B cell (primary cell): ENCODE data around the gene TMC1. TPM values are rescaled to one million over a fixed set of nuclear protein-coding genes. Genes with fewer than 3 reads are reported as not detected.

Experiments used
- ATAC-seq: fragments of 200-7000 bp; cut with Tn5 transposase; one replicate; pipeline ENCODE4 v1.10.0; 2021; ENCODE audit warnings: low read depth, mild to moderate bottlenecking, moderate number of reproducible peaks, moderate library complexity
- CTCF ChIA-PET: fragments of 350-600 bp; sonication (Branson Sonifier 250); formaldehyde crosslinking; loops from one replicate; lab custom pipeline; 2021; ENCODE audit warnings: antibody characterized with exemption, inconsistent platforms; lab: Charles Lee
- POLR2A ChIA-PET: fragments of 350-600 bp; sonication (Branson Sonifier 250); formaldehyde crosslinking; loops from one replicate; lab custom pipeline; 2021; ENCODE audit warnings: antibody characterized with exemption; lab: Charles Lee
- DNase-seq: peaks from one replicate; pipeline ENCODE4 v3.0.0; 2013
- H2AFZ ChIP-seq: 2 replicates; pipeline ENCODE4 v1.6.1; 2012; ENCODE audit warnings: mild to moderate bottlenecking, low read depth, low read length; ENCODE audit not compliant: insufficient read depth, poor library complexity, severe bottlenecking
- H3K27ac ChIP-seq, 2 donors: 1 replicate in 1 of 2; 2 replicates in 1 of 2; pipeline ENCODE4 v1.5.1; 2012 to 2013; ENCODE audit warnings: low read length in 2 of 2, mild to moderate bottlenecking in 2 of 2, moderate library complexity in 1 of 2
- H3K27me3 ChIP-seq, 4 experiments: fragments of 200-600 bp in 1 of 4; sonication (generic) in 1 of 4; replicated peaks in 1 of 4; 1 replicate in 2 of 4; 2 replicates in 2 of 4; pipeline versions ENCODE4 v1.6.1 to v1.7.0; 2013 to 2016; ENCODE audit warnings: low read length in 3 of 4, mild to moderate bottlenecking in 2 of 4, mixed read lengths in 1 of 4, moderate library complexity in 1 of 4; ENCODE audit not compliant: insufficient read depth in 4 of 4, control insufficient read depth in 3 of 4; ENCODE audit errors: control extremely low read depth in 1 of 4
- H3K36me3 ChIP-seq, 2 experiments: replicated peaks in 1 of 2; 1 replicate in 1 of 2; 2 replicates in 1 of 2; pipeline versions ENCODE4 v1.6.1 to v1.7.1; 2013; ENCODE audit warnings: low read length in 1 of 2; ENCODE audit not compliant: insufficient read depth in 2 of 2, control insufficient read depth in 1 of 2; ENCODE audit errors: control extremely low read depth in 1 of 2, extremely low read depth in 1 of 2
- H3K4me1 ChIP-seq, 2 donors: fragments of 200-600 bp in 1 of 2; sonication (generic) in 1 of 2; 1 replicate in 1 of 2; 2 replicates in 1 of 2; pipeline versions ENCODE4 v1.5.1 to v1.6.1; 2013 to 2017; ENCODE audit warnings: low read length in 2 of 2; ENCODE audit not compliant: control insufficient read depth in 2 of 2, insufficient read depth in 2 of 2
- H3K4me2 ChIP-seq: replicated peaks from 2 replicates; pipeline ENCODE3; 2012; ENCODE audit warnings: mild to moderate bottlenecking, low read depth, low read length; ENCODE audit not compliant: poor library complexity, severe bottlenecking
- H3K4me3 ChIP-seq, 5 experiments: fragments of 200-600 bp in 1 of 5; sonication (generic) in 1 of 5; 1 replicate in 3 of 5; 2 replicates in 2 of 5; pipeline versions ENCODE4 v1.5.1 to v1.7.0; 2011 to 2016; ENCODE audit warnings: low read length in 4 of 5, mild to moderate bottlenecking in 4 of 5, low read depth in 2 of 5, control low read depth in 1 of 5, moderate library complexity in 1 of 5; ENCODE audit not compliant: insufficient read depth in 1 of 5; ENCODE audit errors: control extremely low read depth in 1 of 5, extremely low read depth in 1 of 5
- H3K79me2 ChIP-seq: fragments of 200-600 bp; sonication (generic); one replicate; pipeline ENCODE4 v1.6.0; 2016; ENCODE audit warnings: low read length; ENCODE audit not compliant: control insufficient read depth, insufficient read depth
- H3K9ac ChIP-seq: fragments of 200-600 bp; sonication (generic); 2 replicates; pipeline ENCODE4 v1.6.1; 2017; ENCODE audit warnings: mild to moderate bottlenecking, low read length, moderate library complexity
- H3K9me3 ChIP-seq, 3 donors: one replicate each; pipeline versions ENCODE4 v1.6.1 to v1.7.1; 2013; ENCODE audit warnings: low read length in 2 of 3; ENCODE audit not compliant: control insufficient read depth in 2 of 3, insufficient read depth in 1 of 3; ENCODE audit errors: control extremely low read depth in 1 of 3
- H4K20me1 ChIP-seq: 2 replicates; pipeline ENCODE4 v1.6.0; 2012; ENCODE audit warnings: mild to moderate bottlenecking, low read length; ENCODE audit not compliant: insufficient read depth, control insufficient read depth, poor library complexity, severe bottlenecking
- H3K27ac Mint-ChIP-seq: one replicate; pipeline ENCODE4 v1.8.0; 2021; ENCODE audit warnings: mixed read lengths
- H3K27me3 Mint-ChIP-seq: one replicate; pipeline ENCODE4 v1.8.0; 2021; ENCODE audit warnings: mixed read lengths
- H3K4me1 Mint-ChIP-seq: one replicate; pipeline ENCODE4 v1.8.0; 2021; ENCODE audit warnings: mixed read lengths
- H3K4me3 Mint-ChIP-seq: one replicate; pipeline ENCODE4 v1.8.0; 2021; ENCODE audit warnings: mixed read lengths
- H3K9me3 Mint-ChIP-seq: one replicate; pipeline ENCODE4 v1.8.0; 2022; ENCODE audit warnings: mixed read lengths; ENCODE audit not compliant: insufficient read depth
- CTCF ChIP-seq: fragments of 200-600 bp; IDR thresholded peaks from one replicate; pipeline ENCODE4 v1.8.0; 2022; ENCODE audit warnings: antibody characterized with exemption, mild to moderate bottlenecking
- EZH2 ChIP-seq: IDR thresholded peaks from 2 replicates; pipeline ENCODE4 v1.6.1; 2012; ENCODE audit warnings: borderline replicate concordance, low read depth, mild to moderate bottlenecking, moderate library complexity, low read length; ENCODE audit not compliant: insufficient read depth, poor library complexity, severe bottlenecking
- WGBS: methylation state at CpG from one replicate; pipeline ENCODE4 v1.1.5; 2013; ENCODE audit warnings: missing lambda C conversion rate; ENCODE audit not compliant: insufficient coverage; 5-methylcytosine and 5-hydroxymethylcytosine counted together
- intact Hi-C: fragments of 100-400 bp; cut with micrococcal nuclease; formaldehyde crosslinking; loops from one replicate; pipeline ENCODE4 v1.10.0; 2022
- polyA plus RNA-seq: library from polyadenylated mRNA; depleted of rRNA; stranded (reverse); fragments of >200 nt; gene quantifications from 2 replicates; pipeline ENCODE4 v1.2.3, GENCODE V29; 2012
- total RNA-seq, 2 donors: library from RNA; stranded (reverse); fragments of 120-200 nt in 1 of 2; gene quantifications; 1 replicate in 1 of 2; 2 replicates in 1 of 2; pipeline versions ENCODE4 v1.2.3 to v1.2.4, GENCODE V29; 2013 to 2022

The TMC1 gene
- total and polyA plus RNA-seq, 2 donors (not counting 1 experiment from before 2014, with no cell fraction given) = not detected

GRCh38 chr9:72772661-72773060, 251.3 kb downstream of the TMC1 start:
- intact Hi-C loops = no loop called here
- H4K20me1 ChIP-seq = no peaks in the 10 kb centered on the region
- no peak for TF ChIP-seq EZH2
- TF ChIP-seq CTCF = no peak
- Mint-ChIP-seq H3K27me3 (peaks cover 3% of the 10 kb centered on the region), H3K27ac (no peak overlapping the region), H3K9me3 (no peaks in the 10 kb centered on the region), H3K4me3 (no peak overlapping the region), H3K4me1 (no peaks in the 10 kb centered on the region)
- WGBS = no CpG with 5 or more reads among the region's 1 CpG
- H3K4me1 ChIP-seq = no peaks in the 10 kb centered on the region
- DNase-seq = no peak
- CTCF ChIA-PET = no interaction called here
- no peaks in the 10 kb centered on the region for H3K9me3 ChIP-seq
- no peak overlapping the region for H3K4me3 ChIP-seq
- H3K36me3 ChIP-seq = no peaks in the 10 kb centered on the region
- H3K4me2 ChIP-seq = no peak overlapping the region
- H3K27ac ChIP-seq = no peak overlapping the region
- H3K27me3 ChIP-seq = peaks cover 0 to 3% (median 0%) of the 10 kb centered on the region in 4 experiments
- no peak for ATAC-seq
- no peaks in the 10 kb centered on the region for H3K79me2 ChIP-seq
- H3K9ac ChIP-seq = no peak overlapping the region
- POLR2A ChIA-PET = no interaction called here
- no peak overlapping the region for H2AFZ ChIP-seq

- CTCF ChIA-PET = no interaction called here
- Mint-ChIP-seq H3K4me1 (no peaks in the 10 kb centered on the region), H3K27me3 (peaks cover 3% of the 10 kb centered on the region)
These were observed 252.2 kb downstream of the TMC1 start for GRCh38 chr9:72773570-72773969.

More at GRCh38 chr9:72773570-72773969, 252.2 kb downstream of the TMC1 start:
- no CpG with 5 or more reads among the region's 2 CpGs for WGBS
- Histone ChIP-seq H2AFZ (no peak overlapping the region), H3K36me3 (no peaks in the 10 kb centered on the region), H3K4me1 (no peaks in the 10 kb centered on the region), H3K79me2 (no peaks in the 10 kb centered on the region), H3K9me3 (peaks cover 0 to 2% (median 0%) of the 10 kb centered on the region in 3 donors), H3K9ac (no peak overlapping the region), H3K27ac (no peak overlapping the region), H4K20me1 (no peaks in the 10 kb centered on the region), H3K4me2 (no peak overlapping the region), H3K27me3 (peaks cover 0 to 3% (median 0%) of the 10 kb centered on the region in 4 experiments), H3K4me3 (no peak overlapping the region)
- H3K9me3 Mint-ChIP-seq = no peaks in the 10 kb centered on the region
- no peak overlapping the region for H3K4me3 Mint-ChIP-seq
- intact Hi-C loops = no loop called here
- DNase-seq (no peak), ATAC-seq (no peak)
- TF ChIP-seq CTCF = no peak
- POLR2A ChIA-PET = no interaction called here
- no peak overlapping the region for H3K27ac Mint-ChIP-seq
